Middle frontal gyrus (tissue), 1 donor: ENCODE data around the gene UGT1A1.
"Not testable (repeated sequence)": the region's sequence is repeated elsewhere in the genome, so short reads cannot be mapped to it uniquely, and the experiment has no call there.

ENCODE experiments used
- DNase-seq: peaks from one replicate; pipeline ENCODE4 v3.0.0-alpha.2; 2015; ENCODE audit warnings: low spot score; ENCODE audit errors: extremely low spot score

Gene UGT1A1

GRCh38 chr2:233760043-233760442 is at the start of gene UGT1A1:
UGT1A1 (plus strand) TSS chr2:233760270; CDS start chr2:233760288, 18 bp downstream.
- DNase-seq: no peak

DNA sequence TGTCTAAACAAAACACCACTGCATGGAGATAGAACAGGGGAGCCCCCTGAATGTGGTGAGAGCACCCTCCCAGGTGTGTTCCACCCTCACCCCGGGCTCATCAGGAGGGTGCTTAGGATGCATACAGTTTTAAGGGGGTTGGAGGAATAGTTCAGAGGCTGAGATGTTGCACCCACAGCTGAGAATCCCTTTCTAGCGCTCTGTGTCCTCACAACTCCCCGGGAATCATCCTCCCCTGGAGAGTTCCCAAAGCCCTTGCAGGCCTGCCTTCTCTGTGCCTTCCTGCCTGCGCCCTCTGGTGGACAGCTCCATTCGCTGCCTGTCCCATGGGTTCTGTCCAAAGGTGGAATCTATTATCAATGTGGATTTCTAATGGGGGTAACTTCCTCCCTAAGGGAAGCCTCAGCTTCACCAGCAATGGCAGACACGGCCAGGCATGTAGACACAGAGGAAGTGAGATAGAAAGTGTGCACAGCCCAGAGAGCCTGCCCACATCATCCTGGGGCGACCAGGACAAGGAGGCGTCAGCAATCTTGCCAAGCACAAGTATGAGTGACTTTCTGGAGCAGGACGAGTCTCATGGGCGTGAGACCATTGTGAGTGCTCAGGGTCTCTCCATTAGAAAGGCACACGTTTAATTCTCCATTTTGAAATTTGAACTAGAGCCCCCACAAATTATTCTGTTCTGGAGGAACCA is 48.6 kb upstream of the UGT1A1 start:
- DNase-seq: peak; percentile 16

DNA sequence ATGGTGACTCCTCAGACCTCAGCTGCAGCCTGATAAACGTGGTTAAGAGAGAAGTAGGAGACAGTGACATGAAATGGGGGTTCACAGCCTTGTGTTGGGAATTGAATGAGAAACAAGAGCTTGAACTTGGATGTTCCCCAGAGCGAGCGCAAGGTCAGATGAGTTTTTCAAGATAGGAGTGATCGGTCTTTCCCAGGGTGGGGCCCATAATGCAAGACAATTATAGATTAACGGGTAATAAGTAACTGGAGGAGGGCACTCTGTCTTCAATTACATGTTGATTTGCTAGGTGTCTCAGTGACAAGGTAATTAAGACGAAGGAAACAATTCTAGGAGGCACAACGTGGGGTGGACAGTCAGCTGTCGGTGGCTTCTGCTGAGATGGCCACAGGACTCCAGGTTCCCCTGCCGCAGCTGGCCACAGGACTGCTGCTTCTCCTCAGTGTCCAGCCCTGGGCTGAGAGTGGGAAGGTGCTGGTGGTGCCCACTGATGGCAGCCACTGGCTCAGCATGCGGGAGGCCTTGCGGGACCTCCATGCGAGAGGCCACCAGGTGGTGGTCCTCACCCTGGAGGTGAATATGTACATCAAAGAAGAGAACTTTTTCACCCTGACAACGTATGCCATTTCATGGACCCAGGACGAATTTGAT is 47.3 kb upstream of the UGT1A1 start, which contains the start of gene UGT1A5:
Gene UGT1A5 (plus strand): TSS at position 297 of the 651 bp plus-strand sequence. CDS start 85 bp downstream, at position 382.
- no peak for DNase-seq

GRCh38 chr2:233713262-233713615 is 46.8 kb upstream of the UGT1A1 start:
- DNase-seq: no peak

GRCh38 chr2:233714121-233714520 is 45.9 kb upstream of the UGT1A1 start:
- no peak for DNase-seq

GRCh38 chr2:233718552-233718951 is 41.5 kb upstream of the UGT1A1 start, which contains the start of gene UGT1A4:
UGT1A4 (plus strand) TSS chr2:233718736; CDS start chr2:233718821, 85 bp downstream.
- DNase-seq: no peak

GRCh38 chr2:233728723-233729301 is 31.3 kb upstream of the UGT1A1 start, which contains the start of gene UGT1A3:
UGT1A3 (plus strand) TSS chr2:233729042; CDS start chr2:233729127, 85 bp downstream.
- DNase-seq: no peak

- DNase-seq: not testable (repeated sequence)
Observed at GRCh38 chr2:233736868-233737653, 23.0 kb upstream of the UGT1A1 start.

- DNase-seq: no peak
Observed at GRCh38 chr2:233740870-233741269, 19.2 kb upstream of the UGT1A1 start.

DNA sequence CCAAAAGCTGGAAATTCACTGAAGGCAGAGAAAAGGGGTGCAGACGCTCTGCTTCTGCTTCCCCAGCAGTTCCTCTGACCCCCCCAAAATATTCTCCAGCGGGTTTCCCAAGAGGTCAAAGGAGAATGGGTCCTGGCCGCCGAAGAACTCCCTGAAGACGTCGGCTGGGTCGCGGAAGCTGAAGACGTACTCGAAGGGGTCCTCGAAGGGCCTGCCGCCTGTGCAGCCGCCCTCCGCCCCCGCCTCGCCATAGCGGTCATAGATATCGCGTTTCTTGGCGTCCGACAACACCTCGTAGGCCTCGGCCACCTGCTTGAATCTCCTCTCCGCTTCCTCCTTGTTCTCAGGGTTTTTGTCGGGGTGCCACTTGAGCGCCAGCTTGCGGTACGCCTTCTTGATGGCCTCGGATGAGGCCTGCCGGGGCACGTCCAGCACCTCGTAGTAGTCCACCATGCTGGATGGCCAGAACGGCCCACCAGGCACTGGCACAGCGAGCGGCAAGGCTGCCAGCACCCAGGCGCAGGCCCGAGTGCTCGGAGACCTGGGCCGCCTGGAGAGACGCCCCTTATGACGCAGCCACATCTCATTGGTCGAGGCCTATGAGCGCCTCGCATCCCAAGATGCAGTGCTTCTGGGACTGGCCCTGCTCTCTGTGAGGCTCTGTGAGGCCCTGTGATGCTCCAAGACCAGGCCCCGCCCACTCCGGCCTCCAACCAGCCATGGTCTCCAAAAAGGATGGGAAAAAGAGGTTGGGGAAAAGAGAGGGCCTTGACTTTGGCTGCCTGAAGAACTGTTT is 16.4 kb upstream of the UGT1A1 start:
- DNase-seq: no peak

DNA sequence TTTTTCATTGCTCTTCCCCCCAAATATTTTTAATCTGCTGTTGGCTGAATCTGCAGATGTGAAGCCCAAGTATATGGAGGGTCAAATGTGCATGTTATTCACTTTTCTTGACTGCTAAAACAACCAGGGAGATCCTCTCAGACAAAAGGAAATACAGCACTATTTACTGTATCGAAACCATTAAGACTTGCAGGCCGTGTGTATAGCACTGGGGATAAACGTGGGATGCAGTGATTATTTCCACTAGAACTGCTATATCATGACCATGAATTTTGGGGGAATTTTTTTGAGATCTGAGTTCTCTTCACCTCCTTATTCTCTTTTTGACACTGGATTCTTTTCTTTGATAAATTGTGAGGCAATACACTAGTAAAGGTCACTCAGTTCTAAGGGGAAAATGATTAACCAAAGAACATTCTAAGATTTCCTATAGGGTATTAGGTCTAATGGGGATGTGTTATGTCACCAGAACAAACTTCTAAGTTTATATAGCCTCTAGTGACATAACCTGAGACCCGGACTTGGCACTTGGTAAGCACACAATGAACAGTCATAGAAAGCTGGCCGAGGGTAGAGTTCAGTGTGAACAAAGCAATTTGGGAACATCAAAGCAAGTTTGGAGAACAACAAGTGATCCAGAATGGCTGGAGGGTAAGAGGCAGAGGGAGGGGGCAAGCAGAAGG is 14.9 kb upstream of the UGT1A1 start:
- DNase-seq: no peak

DNA sequence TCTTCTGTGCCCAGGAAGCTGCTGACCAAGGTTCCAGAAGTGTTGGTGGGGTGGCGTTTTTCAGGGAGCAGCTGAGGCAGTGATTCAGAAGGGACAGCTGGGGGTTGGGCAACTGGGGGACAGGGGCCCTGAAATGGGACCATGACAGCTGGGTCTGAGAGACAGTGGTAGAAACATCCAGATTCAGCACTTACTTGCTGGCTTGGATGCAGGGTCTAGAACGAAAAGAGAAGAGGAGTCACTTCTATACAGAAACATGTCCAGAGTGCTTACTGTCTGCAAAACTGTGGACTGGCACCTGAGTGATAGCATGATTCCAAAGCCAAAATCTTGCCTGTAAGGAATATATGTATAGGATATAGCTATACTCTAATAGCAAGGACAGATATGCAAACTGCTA is 14.2 kb upstream of the UGT1A1 start:
- DNase-seq: not testable (repeated sequence)

GRCh38 chr2:233746475-233747282 is 13.4 kb upstream of the UGT1A1 start:
- no peak for DNase-seq

GRCh38 chr2:233747283-233747544 is 12.9 kb upstream of the UGT1A1 start:
- no peak for DNase-seq

DNA sequence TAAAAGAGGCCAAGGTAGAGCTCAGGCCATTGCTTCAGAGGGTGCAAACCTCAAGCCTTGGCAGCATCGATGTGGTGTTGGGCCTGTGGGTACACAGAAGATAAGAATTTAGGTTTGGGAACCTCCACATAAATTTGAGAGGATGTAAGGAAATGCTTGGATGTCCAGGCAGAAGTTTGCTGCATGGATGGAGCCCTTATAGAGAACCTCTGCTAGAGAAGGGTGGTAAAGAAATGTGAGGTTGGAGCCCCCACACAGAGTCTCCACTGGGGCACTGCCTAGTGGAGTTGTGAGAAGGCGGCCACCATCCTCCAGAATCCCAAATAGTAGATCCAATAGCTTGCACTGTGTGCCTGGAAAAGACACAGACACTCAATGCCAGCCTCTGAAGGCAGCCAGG is 9.4 kb upstream of the UGT1A1 start:
- DNase-seq: not testable (repeated sequence)

- not testable (repeated sequence) for DNase-seq
Observed at GRCh38 chr2:233751212-233752009, 8.7 kb upstream of the UGT1A1 start.

DNA sequence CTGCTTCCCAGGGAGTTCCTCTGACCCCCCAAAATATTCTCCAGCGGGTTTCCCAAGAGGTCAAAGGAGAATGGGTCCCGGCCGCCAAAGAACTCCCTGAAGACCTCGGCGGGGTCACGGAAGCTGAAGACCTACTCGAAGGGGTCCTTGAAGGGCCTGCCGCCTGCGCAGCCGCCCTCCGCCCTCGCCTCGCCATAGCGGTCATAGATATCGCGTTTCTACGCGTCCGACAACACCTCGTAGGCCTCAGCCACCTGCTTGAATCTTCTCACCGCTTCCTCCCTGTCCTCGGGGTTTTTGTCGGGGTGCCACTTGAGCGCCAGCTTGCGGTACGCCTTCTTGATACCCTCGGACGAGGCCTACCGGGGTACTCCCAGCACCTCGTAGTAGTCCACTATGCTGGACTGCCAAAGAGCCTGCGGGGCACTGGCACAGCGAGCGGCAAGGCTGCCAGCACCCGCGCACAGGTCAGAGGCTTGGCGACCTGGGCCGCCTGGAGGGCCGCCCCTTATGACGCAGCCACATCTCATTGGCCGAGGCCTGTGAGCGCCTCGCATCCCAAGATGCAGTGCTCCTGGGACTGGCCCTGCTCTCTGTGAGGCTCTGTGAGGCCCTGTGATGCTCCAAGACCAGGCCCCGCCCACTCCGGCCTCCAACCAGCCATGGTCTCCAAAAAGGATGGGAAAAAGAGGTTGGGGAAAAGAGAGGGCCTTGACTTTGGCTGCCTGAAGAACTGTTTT is 5.0 kb upstream of the UGT1A1 start:
- no peak for DNase-seq
